Measurements from ENCODE around the gene OR4D1.

OR4D1 gene

GRCh38 chr17:58156839-58157803, 8.9 kb downstream of the OR4D1 start:
- DNase-seq, result peak; percentile 83

GRCh38 chr17:58158181-58158580, 10.0 kb downstream of the OR4D1 start:
- no peak for DNase-seq

GRCh38 chr17:58161566-58161965, 13.4 kb downstream of the OR4D1 start:
- DNase-seq, result no peak

GRCh38 chr17:58165981-58166380, 17.8 kb downstream of the OR4D1 start:
- DNase-seq, result no peak

- DNase-seq, result no peak
These were observed 18.5 kb downstream of the OR4D1 start, which contains the start of gene OR4D2 for GRCh38 chr17:58166682-58167081. OR4D2 (plus strand) TSS chr17:58166982; CDS start chr17:58169656, 2,674 bp downstream.

- no peak for DNase-seq
These were observed 22.4 kb downstream of the OR4D1 start for GRCh38 chr17:58170622-58171021.

- DNase-seq, result no peak
These were observed 24.3 kb downstream of the OR4D1 start for GRCh38 chr17:58172369-58173071.

- no peak for DNase-seq
These were observed 26.7 kb downstream of the OR4D1 start for GRCh38 chr17:58174871-58175270.

- no peak for DNase-seq
These were observed 28.0 kb downstream of the OR4D1 start for GRCh38 chr17:58176200-58176599.

- DNase-seq, result no peak
These were observed 33.6 kb downstream of the OR4D1 start for GRCh38 chr17:58181796-58182195.

- DNase-seq, result no peak
These were observed 35.3 kb downstream of the OR4D1 start for GRCh38 chr17:58183514-58183913.

- no peak for DNase-seq
These were observed 36.3 kb downstream of the OR4D1 start for GRCh38 chr17:58184308-58184985.

- DNase-seq, result no peak
These were observed 37.0 kb downstream of the OR4D1 start for GRCh38 chr17:58184986-58185761.

GRCh38 chr17:58186591-58186990, 38.4 kb downstream of the OR4D1 start:
- no peak for DNase-seq

- DNase-seq, result no peak
These were observed 38.9 kb downstream of the OR4D1 start for GRCh38 chr17:58187063-58187462.

GRCh38 chr17:58187675-58188074, 39.5 kb downstream of the OR4D1 start:
- DNase-seq, result no peak

GRCh38 chr17:58189436-58190146, 41.4 kb downstream of the OR4D1 start:
- no peak for DNase-seq

- DNase-seq, result no peak
These were observed 43.2 kb downstream of the OR4D1 start for GRCh38 chr17:58191241-58191896.

GRCh38 chr17:58192612-58193011, 44.4 kb downstream of the OR4D1 start, which contains the start of gene EPX:
EPX (plus strand) TSS chr17:58192726; CDS start chr17:58192847, 121 bp downstream.
- no peak for DNase-seq

GRCh38 chr17:58193641-58194255, 45.6 kb downstream of the OR4D1 start:
- no peak for DNase-seq
